Trophoblast cell (in vitro differentiated cells and primary cell): ENCODE data around the gene PEBP1.
A peak's percentile ranks its signal among the peaks of the same experiment; 100 is the strongest.

Source experiments
- DNase-seq, 2 donors: peaks; one replicate each; pipeline ENCODE4 v3.0.0-alpha.2; 2016
- H2AFZ ChIP-seq: 2 replicates; pipeline ENCODE4 v1.6.1; 2013; ENCODE audit warnings: low read length, moderate library complexity, mild to moderate bottlenecking; ENCODE audit not compliant: insufficient read depth, poor library complexity
- H2AK5ac ChIP-seq: 2 replicates; pipeline ENCODE4 v1.6.1; 2013; ENCODE audit warnings: mild to moderate bottlenecking, low read length
- H2BK120ac ChIP-seq: 2 replicates; pipeline ENCODE4 v1.6.1; 2013; ENCODE audit warnings: low read length, mild to moderate bottlenecking, moderate library complexity; ENCODE audit not compliant: insufficient read depth, poor library complexity
- H2BK12ac ChIP-seq: 2 replicates; pipeline ENCODE4 v1.6.1; 2013; ENCODE audit warnings: mild to moderate bottlenecking, low read length, moderate library complexity
- H2BK5ac ChIP-seq: 2 replicates; pipeline ENCODE4 v1.6.1; 2013; ENCODE audit warnings: low read length, low read depth, moderate library complexity, mild to moderate bottlenecking; ENCODE audit not compliant: poor library complexity
- H3K14ac ChIP-seq: 2 replicates; pipeline ENCODE4 v1.6.1; 2013; ENCODE audit warnings: mild to moderate bottlenecking, low read length
- H3K18ac ChIP-seq: 2 replicates; pipeline ENCODE4 v1.6.1; 2013; ENCODE audit warnings: mild to moderate bottlenecking, low read length
- H3K23ac ChIP-seq: 2 replicates; pipeline ENCODE4 v1.6.1; 2013; ENCODE audit warnings: low read length
- H3K27ac ChIP-seq: 2 replicates; pipeline ENCODE4 v1.5.1; 2013; ENCODE audit warnings: low read depth, mild to moderate bottlenecking, inconsistent platforms, low read length, moderate library complexity
- H3K27me3 ChIP-seq: 2 replicates; pipeline ENCODE4 v1.6.1; 2013; ENCODE audit warnings: inconsistent platforms, mild to moderate bottlenecking, low read length, moderate library complexity; ENCODE audit not compliant: insufficient read depth
- H3K36me3 ChIP-seq, 2 experiments: 1 replicate in 1 of 2; 2 replicates in 1 of 2; pipeline ENCODE4 v1.6.1; 2013; ENCODE audit warnings: low read length in 2 of 2, mild to moderate bottlenecking in 2 of 2, moderate library complexity in 1 of 2; ENCODE audit not compliant: insufficient read depth in 2 of 2, control insufficient read depth in 1 of 2
- H3K4ac ChIP-seq: 2 replicates; pipeline ENCODE4 v1.6.1; 2013; ENCODE audit warnings: low read depth, mild to moderate bottlenecking, low read length, moderate library complexity
- H3K4me1 ChIP-seq, 2 experiments: 1 replicate in 1 of 2; 2 replicates in 1 of 2; pipeline ENCODE4 v1.6.1; 2013; ENCODE audit warnings: low read length in 2 of 2, mild to moderate bottlenecking in 2 of 2, moderate library complexity in 1 of 2; ENCODE audit not compliant: insufficient read depth in 2 of 2, control insufficient read depth in 1 of 2
- H3K4me2 ChIP-seq: 2 replicates; pipeline ENCODE4 v1.6.1; 2013; ENCODE audit warnings: inconsistent platforms, mild to moderate bottlenecking, low read length, moderate library complexity
- H3K4me3 ChIP-seq: 2 replicates; pipeline ENCODE4 v1.5.1; 2013; ENCODE audit warnings: mild to moderate bottlenecking, low read depth, low read length, inconsistent platforms
- H3K79me1 ChIP-seq: one replicate; pipeline ENCODE4 v1.6.1; 2013; ENCODE audit warnings: low read length
- H3K79me2 ChIP-seq: 2 replicates; pipeline ENCODE4 v1.6.1; 2013; ENCODE audit warnings: low read length, mild to moderate bottlenecking; ENCODE audit not compliant: control insufficient read depth, insufficient read depth, poor library complexity
- H3K9ac ChIP-seq: 2 replicates; pipeline ENCODE4 v1.6.1; 2013; ENCODE audit warnings: mild to moderate bottlenecking, low read length
- H3K9me3 ChIP-seq: 2 replicates; pipeline ENCODE4 v1.6.1; 2013; ENCODE audit warnings: low read depth, mild to moderate bottlenecking, control low read depth, inconsistent platforms, low read length; ENCODE audit not compliant: insufficient read depth
- H4K12ac ChIP-seq: 2 replicates; pipeline ENCODE4 v1.6.1; 2013; ENCODE audit warnings: low read depth, mild to moderate bottlenecking, low read length, moderate library complexity
- H4K8ac ChIP-seq: 2 replicates; pipeline ENCODE4 v1.6.1; 2013; ENCODE audit warnings: low read depth, mild to moderate bottlenecking, low read length, moderate library complexity
- H4K91ac ChIP-seq: one replicate; pipeline ENCODE4 v1.6.1; 2013; ENCODE audit warnings: low read depth, mild to moderate bottlenecking, low read length, moderate library complexity
- WGBS: extraction: QIAGEN DNeasy Blood & Tissue Kit; methylation state at CpG from one replicate; pipeline ENCODE4 v1.1.7; 2013; ENCODE audit warnings: missing lambda C conversion rate; ENCODE audit not compliant: insufficient read length, insufficient coverage; ENCODE audit errors: extremely low coverage; 5-methylcytosine and 5-hydroxymethylcytosine counted together

PEBP1 gene

DNA sequence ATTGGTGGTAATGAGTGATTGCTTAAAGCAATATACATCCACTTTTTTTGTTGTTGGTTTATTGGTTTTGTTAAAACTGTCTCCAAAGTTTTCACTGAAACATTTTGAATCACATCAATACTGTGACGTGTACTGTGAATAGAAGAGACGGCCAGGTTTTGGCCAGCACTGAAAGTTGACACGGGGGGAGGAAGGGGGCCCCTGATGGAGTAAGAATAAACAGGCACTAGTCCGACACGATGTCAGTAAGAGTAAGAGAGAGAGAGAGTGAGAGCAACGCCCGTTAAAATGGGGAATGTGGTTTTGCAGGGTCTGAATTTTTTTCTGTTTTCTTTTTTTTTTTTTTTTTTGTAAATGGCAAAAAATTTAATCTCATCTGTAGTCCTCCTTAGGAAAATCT, 14.7 kb downstream of the PEBP1 start:
- H2AFZ ChIP-seq: no peak overlapping the region
- H3K18ac ChIP-seq: no peak overlapping the region
- H2BK5ac ChIP-seq: no peak overlapping the region
- DNase-seq: peak in 1 of 2 donors; percentile 37
- H3K27me3 ChIP-seq: no peaks in the 10 kb centered on the region
- no peak overlapping the region for H3K14ac ChIP-seq
- no peak overlapping the region for H3K4me3 ChIP-seq
- peaks cover 2% of the 10 kb centered on the region for H3K9me3 ChIP-seq
- H4K91ac ChIP-seq: no peak overlapping the region
- no peak overlapping the region for H3K4ac ChIP-seq
- no peak overlapping the region for H3K27ac ChIP-seq
- H2BK12ac ChIP-seq: no peak overlapping the region
- no CpG with 5 or more reads among the region's 7 CpGs for WGBS
- H3K23ac ChIP-seq: no peak overlapping the region
- no peak overlapping the region for H2AK5ac ChIP-seq
- H3K79me2 ChIP-seq: no peaks in the 10 kb centered on the region
- H4K12ac ChIP-seq: no peak overlapping the region
- no peaks in the 10 kb centered on the region for H3K4me1 ChIP-seq
- no peaks in the 10 kb centered on the region for H3K79me1 ChIP-seq
- no peak overlapping the region for H3K4me2 ChIP-seq
- no peak overlapping the region for H2BK120ac ChIP-seq
- H3K36me3 ChIP-seq: peaks cover 7 to 8% of the 10 kb centered on the region in 2 experiments
- no peak overlapping the region for H4K8ac ChIP-seq
- H3K9ac ChIP-seq: no peak overlapping the region

DNA sequence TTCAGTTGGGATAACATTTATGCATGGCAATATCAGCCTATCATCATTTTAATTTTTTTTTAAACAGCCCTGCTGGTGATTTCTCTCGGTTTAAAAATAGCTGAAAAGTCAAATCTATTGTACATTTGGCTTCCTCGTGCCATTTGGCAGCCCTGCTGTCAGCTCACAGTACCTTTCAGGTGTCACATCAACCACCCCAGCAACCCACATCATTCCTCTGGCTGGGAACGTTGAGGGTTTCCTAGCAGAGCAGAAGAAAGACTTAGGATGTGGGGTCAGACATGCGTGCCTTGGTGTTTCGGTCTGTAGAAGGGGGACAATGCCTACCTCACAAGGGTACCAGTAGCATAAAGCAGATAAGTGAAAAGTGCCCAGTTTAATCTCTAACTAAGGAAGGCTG, 15.8 kb downstream of the PEBP1 start:
- H3K14ac ChIP-seq: no peak overlapping the region
- H2AK5ac ChIP-seq: no peak overlapping the region
- no peaks in the 10 kb centered on the region for H3K4me1 ChIP-seq
- H3K79me1 ChIP-seq: no peaks in the 10 kb centered on the region
- no peak overlapping the region for H2BK5ac ChIP-seq
- peaks cover 2% of the 10 kb centered on the region for H3K9me3 ChIP-seq
- H3K18ac ChIP-seq: no peak overlapping the region
- WGBS: no CpG with 5 or more reads among the region's 5 CpGs
- no peak overlapping the region for H3K9ac ChIP-seq
- H3K27me3 ChIP-seq: no peaks in the 10 kb centered on the region
- no peak overlapping the region for H3K4me3 ChIP-seq
- no peak overlapping the region for H3K23ac ChIP-seq
- H3K27ac ChIP-seq: no peak overlapping the region
- H3K4ac ChIP-seq: no peak overlapping the region
- H3K36me3 ChIP-seq: peaks cover 3 to 4% of the 10 kb centered on the region in 2 experiments
- no peak overlapping the region for H2BK12ac ChIP-seq
- H4K12ac ChIP-seq: no peak overlapping the region
- no peak overlapping the region for H2AFZ ChIP-seq
- no peak overlapping the region for H4K91ac ChIP-seq
- H3K4me2 ChIP-seq: no peak overlapping the region
- DNase-seq: no peak
- H2BK120ac ChIP-seq: no peak overlapping the region
- H4K8ac ChIP-seq: no peak overlapping the region
- H3K79me2 ChIP-seq: no peaks in the 10 kb centered on the region

DNA sequence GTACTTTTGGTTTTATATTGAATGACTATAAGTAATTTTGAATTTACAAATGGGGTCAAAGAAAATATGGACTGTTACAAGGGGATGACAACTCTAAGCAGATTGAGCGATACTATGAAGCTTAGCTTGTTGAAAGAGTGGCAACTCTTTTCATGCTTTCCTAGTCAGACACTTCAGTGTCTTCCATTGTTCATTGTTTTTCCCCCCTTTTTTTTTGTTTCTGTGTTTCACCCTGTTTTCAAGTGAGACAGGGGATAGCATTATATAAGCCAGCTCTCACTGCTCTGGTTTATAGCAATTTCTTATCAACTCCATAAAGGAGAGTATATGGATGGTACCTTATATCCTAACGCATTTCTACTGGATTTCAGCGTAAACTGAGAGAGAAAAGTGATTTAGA, 24.6 kb downstream of the PEBP1 start:
- no peaks in the 10 kb centered on the region for H3K79me2 ChIP-seq
- H3K36me3 ChIP-seq: no peaks in the 10 kb centered on the region
- no peak overlapping the region for H2AK5ac ChIP-seq
- no peak overlapping the region for H3K23ac ChIP-seq
- H3K4me3 ChIP-seq: no peak overlapping the region
- DNase-seq: no peak
- no peak overlapping the region for H4K8ac ChIP-seq
- H2BK120ac ChIP-seq: no peak overlapping the region
- H2BK12ac ChIP-seq: no peak overlapping the region
- WGBS: no CpG with 5 or more reads among the region's 3 CpGs
- H3K79me1 ChIP-seq: no peaks in the 10 kb centered on the region
- no peaks in the 10 kb centered on the region for H3K9me3 ChIP-seq
- H3K4me2 ChIP-seq: no peak overlapping the region
- no peaks in the 10 kb centered on the region for H3K4me1 ChIP-seq
- no peak overlapping the region for H4K91ac ChIP-seq
- no peak overlapping the region for H4K12ac ChIP-seq
- H3K18ac ChIP-seq: no peak overlapping the region
- H3K27ac ChIP-seq: no peak overlapping the region
- H3K4ac ChIP-seq: no peak overlapping the region
- H3K9ac ChIP-seq: no peak overlapping the region
- H3K27me3 ChIP-seq: no peaks in the 10 kb centered on the region
- no peak overlapping the region for H2AFZ ChIP-seq
- no peak overlapping the region for H3K14ac ChIP-seq
- no peak overlapping the region for H2BK5ac ChIP-seq

DNA sequence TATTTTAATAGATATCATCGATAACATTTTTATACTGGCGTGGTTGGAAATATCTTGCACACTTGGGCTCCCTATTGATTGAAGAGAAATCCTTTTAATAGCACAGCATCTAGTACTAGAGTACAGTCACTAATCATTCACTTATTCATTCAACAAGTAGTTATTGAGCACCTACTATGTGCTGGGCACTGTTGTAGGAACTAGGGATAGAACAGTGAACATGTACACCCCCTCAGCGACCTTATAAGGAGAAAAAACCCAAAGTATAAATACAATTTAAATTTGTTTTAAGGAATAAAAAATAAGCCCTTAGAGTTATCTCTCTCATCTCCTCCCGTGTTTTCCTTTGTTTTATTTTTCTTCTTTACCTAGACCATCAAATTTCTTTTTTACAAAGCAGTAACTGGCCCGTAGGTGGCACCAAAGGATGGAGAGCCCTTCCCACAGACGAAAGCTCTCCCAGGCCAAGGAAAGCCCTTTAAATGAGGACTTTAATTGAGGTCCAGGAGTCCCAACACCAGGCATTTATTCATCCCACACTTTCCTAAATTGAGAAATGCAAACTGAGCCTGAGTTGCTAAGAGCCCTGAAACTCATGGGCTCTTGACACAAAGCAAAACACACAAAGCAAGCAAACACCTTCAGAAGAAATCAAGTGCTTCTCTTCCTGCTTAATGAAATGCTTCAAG, 29.0 kb downstream of the PEBP1 start:
- no peaks in the 10 kb centered on the region for H3K79me1 ChIP-seq
- no peak overlapping the region for H3K27ac ChIP-seq
- no peaks in the 10 kb centered on the region for H3K4me1 ChIP-seq
- peak in 1 of 2 donors; percentile 52 for DNase-seq
- no peak overlapping the region for H3K4ac ChIP-seq
- H2BK12ac ChIP-seq: no peak overlapping the region
- no peak overlapping the region for H3K14ac ChIP-seq
- no peak overlapping the region for H3K4me2 ChIP-seq
- no peak overlapping the region for H2AFZ ChIP-seq
- no peak overlapping the region for H3K9ac ChIP-seq
- no peak overlapping the region for H3K18ac ChIP-seq
- WGBS: no CpG with 5 or more reads among the region's 6 CpGs
- H2AK5ac ChIP-seq: no peak overlapping the region
- H4K8ac ChIP-seq: no peak overlapping the region
- no peak overlapping the region for H4K12ac ChIP-seq
- H3K36me3 ChIP-seq: no peaks in the 10 kb centered on the region
- H2BK5ac ChIP-seq: no peak overlapping the region
- no peaks in the 10 kb centered on the region for H3K79me2 ChIP-seq
- H3K9me3 ChIP-seq: no peaks in the 10 kb centered on the region
- no peaks in the 10 kb centered on the region for H3K27me3 ChIP-seq
- H2BK120ac ChIP-seq: no peak overlapping the region
- no peak overlapping the region for H4K91ac ChIP-seq
- no peak overlapping the region for H3K4me3 ChIP-seq
- H3K23ac ChIP-seq: no peak overlapping the region
